DOHH2 (cell line): Measurements from ENCODE around the gene ZNF813.

Source experiments
- EZH2phosphoT487 ChIP-seq: fragments of 200-600 bp; sonication (generic); IDR thresholded peaks from 2 replicates; pipeline ENCODE4 v1.6.1; 2017; ENCODE audit warnings: borderline replicate concordance, mild to moderate bottlenecking, antibody characterized with exemption, low read length, moderate library complexity, mixed read lengths
- TF ChIP-seq, protein P1 (sequence below): fragments of 200-600 bp; sonication (generic); IDR thresholded peaks from one replicate; pipeline ENCODE4 v1.5.1; 2014; ENCODE audit warnings: antibody characterized with exemption, mild to moderate bottlenecking, low read depth, low read length; ENCODE audit not compliant: poor library complexity, severe bottlenecking

DNA sequence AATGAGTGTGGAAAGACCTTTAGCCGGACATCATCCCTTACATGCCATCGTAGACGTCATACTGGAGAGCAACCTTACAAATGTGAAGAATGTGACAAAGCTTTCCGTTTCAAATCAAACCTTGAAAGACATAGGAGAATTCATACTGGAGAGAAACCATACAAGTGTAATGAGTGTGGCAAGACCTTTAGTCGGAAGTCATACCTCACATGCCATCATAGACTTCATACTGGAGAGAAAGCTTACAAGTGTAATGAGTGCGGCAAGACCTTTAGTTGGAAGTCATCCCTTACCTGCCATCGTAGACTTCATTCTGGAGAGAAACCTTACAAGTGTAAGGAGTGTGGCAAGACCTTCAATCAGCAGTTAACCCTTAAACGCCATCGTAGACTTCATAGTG is 11.7 kb upstream of the ZNF813 start:
- TF ChIP-seq, protein P1, sequence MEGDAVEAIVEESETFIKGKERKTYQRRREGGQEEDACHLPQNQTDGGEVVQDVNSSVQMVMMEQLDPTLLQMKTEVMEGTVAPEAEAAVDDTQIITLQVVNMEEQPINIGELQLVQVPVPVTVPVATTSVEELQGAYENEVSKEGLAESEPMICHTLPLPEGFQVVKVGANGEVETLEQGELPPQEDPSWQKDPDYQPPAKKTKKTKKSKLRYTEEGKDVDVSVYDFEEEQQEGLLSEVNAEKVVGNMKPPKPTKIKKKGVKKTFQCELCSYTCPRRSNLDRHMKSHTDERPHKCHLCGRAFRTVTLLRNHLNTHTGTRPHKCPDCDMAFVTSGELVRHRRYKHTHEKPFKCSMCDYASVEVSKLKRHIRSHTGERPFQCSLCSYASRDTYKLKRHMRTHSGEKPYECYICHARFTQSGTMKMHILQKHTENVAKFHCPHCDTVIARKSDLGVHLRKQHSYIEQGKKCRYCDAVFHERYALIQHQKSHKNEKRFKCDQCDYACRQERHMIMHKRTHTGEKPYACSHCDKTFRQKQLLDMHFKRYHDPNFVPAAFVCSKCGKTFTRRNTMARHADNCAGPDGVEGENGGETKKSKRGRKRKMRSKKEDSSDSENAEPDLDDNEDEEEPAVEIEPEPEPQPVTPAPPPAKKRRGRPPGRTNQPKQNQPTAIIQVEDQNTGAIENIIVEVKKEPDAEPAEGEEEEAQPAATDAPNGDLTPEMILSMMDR: no peak
- TF ChIP-seq EZH2phosphoT487: no peak
